ENCODE results near the gene HSD3B7.

Gene HSD3B7

DNA sequence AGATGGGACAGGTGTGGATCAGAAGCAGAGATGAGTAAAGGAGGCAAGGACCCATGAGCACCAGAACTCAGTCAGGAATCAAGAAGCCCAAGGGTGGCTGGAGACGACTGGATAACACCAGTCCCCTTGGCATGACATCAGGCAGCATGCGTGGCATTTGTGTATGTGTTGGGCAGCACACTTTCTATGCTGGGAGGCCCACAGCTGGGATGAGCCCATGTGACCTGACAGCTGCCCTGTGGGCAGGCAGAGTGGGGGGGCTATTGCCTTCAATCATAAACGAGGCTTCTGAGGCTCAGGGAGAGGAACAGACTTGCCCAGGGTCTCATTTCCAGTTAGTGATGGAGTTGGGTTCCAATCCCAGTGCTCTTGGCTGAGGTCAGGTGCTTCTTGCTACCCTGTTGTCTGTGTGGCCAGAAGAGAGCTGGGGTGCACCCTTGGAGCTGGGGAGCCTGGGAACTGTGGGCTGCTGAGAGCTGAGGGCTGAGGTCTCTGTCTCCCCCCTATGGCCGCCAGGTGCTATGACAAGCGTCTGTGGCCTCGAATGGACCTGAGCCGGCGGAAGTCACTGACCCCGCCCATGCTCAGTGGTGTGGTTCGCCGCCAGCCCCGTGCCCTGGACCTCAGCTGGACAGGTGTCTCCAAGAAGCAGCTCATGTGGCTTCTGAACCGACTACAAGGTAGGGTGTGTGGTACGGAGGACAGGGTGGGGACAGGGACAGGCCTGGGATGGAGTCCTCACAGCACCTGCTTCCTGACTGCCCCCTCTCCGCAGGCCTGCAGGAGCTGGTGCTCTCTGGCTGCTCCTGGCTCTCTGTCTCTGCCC is 43.2 kb upstream of the HSD3B7 start (continued):
- TF ChIP-seq ZFHX2 (tag by site-specific recombination; conservative IDR thresholded peaks at IDR 0.05): peak; percentile 10; the same call in 1 of the 2 replicates
- TF ChIP-seq ZNF513 (tag by site-specific recombination; IDR thresholded peaks at IDR 0.05): no peak
- no peak for TF ChIP-seq ZNF202 (tag by site-specific recombination; IDR thresholded peaks at IDR 0.05; ENCODE audit: borderline replicate concordance)
- 0 out of 2 replicates have a peak, but pooled peaks have one; percentile 28 for TF ChIP-seq ZNF2 (tag by site-specific recombination; IDR thresholded peaks at IDR 0.05)
- TF ChIP-seq KLF8 (tag by site-specific recombination; IDR thresholded peaks at IDR 0.05): no peak
- no peak for TF ChIP-seq ZBTB20 (tag by site-specific recombination; IDR thresholded peaks at IDR 0.05)
- TF ChIP-seq, protein P1, sequence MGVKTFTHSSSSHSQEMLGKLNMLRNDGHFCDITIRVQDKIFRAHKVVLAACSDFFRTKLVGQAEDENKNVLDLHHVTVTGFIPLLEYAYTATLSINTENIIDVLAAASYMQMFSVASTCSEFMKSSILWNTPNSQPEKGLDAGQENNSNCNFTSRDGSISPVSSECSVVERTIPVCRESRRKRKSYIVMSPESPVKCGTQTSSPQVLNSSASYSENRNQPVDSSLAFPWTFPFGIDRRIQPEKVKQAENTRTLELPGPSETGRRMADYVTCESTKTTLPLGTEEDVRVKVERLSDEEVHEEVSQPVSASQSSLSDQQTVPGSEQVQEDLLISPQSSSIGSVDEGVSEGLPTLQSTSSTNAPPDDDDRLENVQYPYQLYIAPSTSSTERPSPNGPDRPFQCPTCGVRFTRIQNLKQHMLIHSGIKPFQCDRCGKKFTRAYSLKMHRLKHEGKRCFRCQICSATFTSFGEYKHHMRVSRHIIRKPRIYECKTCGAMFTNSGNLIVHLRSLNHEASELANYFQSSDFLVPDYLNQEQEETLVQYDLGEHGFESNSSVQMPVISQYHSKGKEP (tag by site-specific recombination; IDR thresholded peaks at IDR 0.05): no peak
- TF ChIP-seq ZNF121 (tag by site-specific recombination; IDR thresholded peaks at IDR 0.05): no peak
- TF ChIP-seq SP2 (tag by site-specific recombination; IDR thresholded peaks at IDR 0.05): no peak
- TF ChIP-seq, protein P2, sequence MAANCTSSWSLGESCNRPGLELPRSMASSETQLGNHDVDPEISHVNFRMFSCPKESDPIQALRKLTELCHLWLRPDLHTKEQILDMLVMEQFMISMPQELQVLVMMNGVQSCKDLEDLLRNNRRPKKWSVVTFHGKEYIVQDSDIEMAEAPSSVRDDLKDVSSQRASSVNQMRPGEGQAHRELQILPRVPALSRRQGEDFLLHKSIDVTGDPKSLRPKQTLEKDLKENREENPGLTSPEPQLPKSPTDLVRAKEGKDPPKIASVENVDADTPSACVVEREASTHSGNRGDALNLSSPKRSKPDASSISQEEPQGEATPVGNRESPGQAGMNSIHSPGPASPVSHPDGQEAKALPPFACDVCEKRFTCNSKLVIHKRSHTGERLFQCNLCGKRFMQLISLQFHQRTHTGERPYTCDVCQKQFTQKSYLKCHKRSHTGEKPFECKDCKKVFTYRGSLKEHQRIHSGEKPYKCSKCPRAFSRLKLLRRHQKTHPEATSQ (tag by site-specific recombination; IDR thresholded peaks at IDR 0.05): no peak
- TF ChIP-seq ZNF585B (tag by site-specific recombination; IDR thresholded peaks at IDR 0.05): no peak
- TF ChIP-seq FEZF1 (tag by site-specific recombination; IDR thresholded peaks at IDR 0.05): no peak
- TF ChIP-seq, protein P3, sequence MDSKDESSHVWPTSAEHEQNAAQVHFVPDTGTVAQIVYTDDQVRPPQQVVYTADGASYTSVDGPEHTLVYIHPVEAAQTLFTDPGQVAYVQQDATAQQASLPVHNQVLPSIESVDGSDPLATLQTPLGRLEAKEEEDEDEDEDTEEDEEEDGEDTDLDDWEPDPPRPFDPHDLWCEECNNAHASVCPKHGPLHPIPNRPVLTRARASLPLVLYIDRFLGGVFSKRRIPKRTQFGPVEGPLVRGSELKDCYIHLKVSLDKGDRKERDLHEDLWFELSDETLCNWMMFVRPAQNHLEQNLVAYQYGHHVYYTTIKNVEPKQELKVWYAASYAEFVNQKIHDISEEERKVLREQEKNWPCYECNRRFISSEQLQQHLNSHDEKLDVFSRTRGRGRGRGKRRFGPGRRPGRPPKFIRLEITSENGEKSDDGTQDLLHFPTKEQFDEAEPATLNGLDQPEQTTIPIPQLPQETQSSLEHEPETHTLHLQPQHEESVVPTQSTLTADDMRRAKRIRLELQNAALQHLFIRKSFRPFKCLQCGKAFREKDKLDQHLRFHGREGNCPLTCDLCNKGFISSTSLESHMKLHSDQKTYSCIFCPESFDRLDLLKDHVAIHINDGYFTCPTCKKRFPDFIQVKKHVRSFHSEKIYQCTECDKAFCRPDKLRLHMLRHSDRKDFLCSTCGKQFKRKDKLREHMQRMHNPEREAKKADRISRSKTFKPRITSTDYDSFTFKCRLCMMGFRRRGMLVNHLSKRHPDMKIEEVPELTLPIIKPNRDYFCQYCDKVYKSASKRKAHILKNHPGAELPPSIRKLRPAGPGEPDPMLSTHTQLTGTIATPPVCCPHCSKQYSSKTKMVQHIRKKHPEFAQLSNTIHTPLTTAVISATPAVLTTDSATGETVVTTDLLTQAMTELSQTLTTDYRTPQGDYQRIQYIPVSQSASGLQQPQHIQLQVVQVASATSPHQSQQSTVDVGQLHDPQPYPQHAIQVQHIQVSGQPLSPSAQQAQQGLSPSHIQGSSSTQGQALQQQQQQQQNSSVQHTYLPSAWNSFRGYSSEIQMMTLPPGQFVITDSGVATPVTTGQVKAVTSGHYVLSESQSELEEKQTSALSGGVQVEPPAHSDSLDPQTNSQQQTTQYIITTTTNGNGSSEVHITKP (tag by site-specific recombination; IDR thresholded peaks at IDR 0.05): 0 out of 2 replicates have a peak, but pooled peaks have one; percentile 13
- TF ChIP-seq TRIM28 (IDR thresholded peaks at IDR 0.05; ENCODE audit: borderline replicate concordance, low read length): peak; percentile 50; the same call in 1 of the 2 replicates
- TF ChIP-seq, protein P4, sequence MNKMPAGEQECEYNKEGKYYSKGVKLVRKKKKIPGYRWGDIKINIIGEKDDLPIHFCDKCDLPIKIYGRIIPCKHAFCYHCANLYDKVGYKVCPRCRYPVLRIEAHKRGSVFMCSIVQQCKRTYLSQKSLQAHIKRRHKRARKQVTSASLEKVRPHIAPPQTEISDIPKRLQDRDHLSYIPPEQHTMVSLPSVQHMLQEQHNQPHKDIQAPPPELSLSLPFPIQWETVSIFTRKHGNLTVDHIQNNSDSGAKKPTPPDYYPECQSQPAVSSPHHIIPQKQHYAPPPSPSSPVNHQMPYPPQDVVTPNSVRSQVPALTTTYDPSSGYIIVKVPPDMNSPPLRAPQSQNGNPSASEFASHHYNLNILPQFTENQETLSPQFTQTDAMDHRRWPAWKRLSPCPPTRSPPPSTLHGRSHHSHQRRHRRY (tag by site-specific recombination; IDR thresholded peaks at IDR 0.05): no peak
- no peak for TF ChIP-seq ZNF169 (tag by site-specific recombination; IDR thresholded peaks at IDR 0.05)
- TF ChIP-seq ZNF639 (tag by site-specific recombination; IDR thresholded peaks at IDR 0.05): no peak
